MCF 10A (cell line): ENCODE data around the gene MXD3. TPM values are rescaled to one million over a fixed set of nuclear protein-coding genes. Genes with fewer than 3 reads are reported as not detected.
"Not testable (repeated sequence)": the region's sequence is repeated elsewhere in the genome, so short reads cannot be mapped to it uniquely, and the experiment has no call there.

Experiments
- Bru-seq: library from RNA; stranded (reverse); fragments of 400-500 nt; gene quantifications from one replicate; lab custom pipeline; 2021; lab: Mats Ljungman, UMichigan
- BruChase-seq, 2 experiments: library from RNA; stranded (reverse); fragments of 400-500 nt; gene quantifications; one replicate each; lab custom pipeline; 2021; lab: Mats Ljungman, UMichigan
- BruUV-seq: library from RNA; stranded (reverse); fragments of 400-500 nt; replicated peaks from 2 replicates; lab custom pipeline; 2021; lab: Mats Ljungman, UMichigan
- CTCF ChIA-PET: fragments of 300-600 bp; sonication (Branson Sonifier 250); formaldehyde crosslinking; extraction: SDS; loops from one replicate; lab custom pipeline; 2021; ENCODE audit warnings: antibody characterized with exemption, inconsistent platforms; lab: Yijun Ruan, JAX
- POLR2A ChIA-PET: fragments of 300-600, 350-650 bp; sonication (Branson Sonifier 250); formaldehyde crosslinking; extraction: SDS; loops from one replicate; lab custom pipeline; 2020; ENCODE audit warnings: antibody characterized with exemption, inconsistent platforms; lab: Yijun Ruan, JAX
- DNase-seq: peaks from one replicate; pipeline ENCODE4 v3.0.0-alpha.2; 2018; ENCODE audit not compliant: unreplicated experiment
- H3K27ac Mint-ChIP-seq: one replicate; pipeline ENCODE4 v1.8.0; 2022; ENCODE audit warnings: mild to moderate bottlenecking, low read depth, mixed read lengths; ENCODE audit not compliant: unreplicated experiment
- H3K27me3 Mint-ChIP-seq: one replicate; pipeline ENCODE4 v1.8.0; 2022; ENCODE audit warnings: mixed read lengths; ENCODE audit not compliant: insufficient read depth, unreplicated experiment
- H3K36me3 Mint-ChIP-seq: one replicate; pipeline ENCODE4 v1.8.0; 2022; ENCODE audit warnings: mild to moderate bottlenecking, moderate library complexity, mixed read lengths; ENCODE audit not compliant: insufficient read depth, unreplicated experiment
- H3K4me1 Mint-ChIP-seq: one replicate; pipeline ENCODE4 v1.8.0; 2022; ENCODE audit warnings: mixed read lengths; ENCODE audit not compliant: insufficient read depth, unreplicated experiment
- H3K4me3 Mint-ChIP-seq: one replicate; pipeline ENCODE4 v1.8.0; 2022; ENCODE audit warnings: mild to moderate bottlenecking, moderate library complexity, mixed read lengths; ENCODE audit not compliant: unreplicated experiment
- H3K9me3 Mint-ChIP-seq: one replicate; pipeline ENCODE4 v1.8.0; 2022; ENCODE audit warnings: mixed read lengths; ENCODE audit not compliant: unreplicated experiment
- intact Hi-C: fragments of 100-400 bp; cut with micrococcal nuclease; formaldehyde crosslinking; loops from 2 replicates; pipeline ENCODE4 v1.14.1; 2022
- long read RNA-seq: library from polyadenylated mRNA; stranded (forward); transcript quantifications from one replicate; pipeline ENCODE4 v2.0.0, GENCODE V29; 2022
- total RNA-seq: library from RNA; stranded (reverse); gene quantifications from 2 replicates; pipeline ENCODE4 v1.2.3, GENCODE V29; 2022
- TF ChIP-seq, protein P1 (sequence below): fragments of 200-600 bp; IDR thresholded peaks from one replicate; pipeline ENCODE4 v1.8.0; 2022; ENCODE audit warnings: antibody characterized with exemption, mild to moderate bottlenecking; ENCODE audit not compliant: unreplicated experiment

The MXD3 gene, protein sequence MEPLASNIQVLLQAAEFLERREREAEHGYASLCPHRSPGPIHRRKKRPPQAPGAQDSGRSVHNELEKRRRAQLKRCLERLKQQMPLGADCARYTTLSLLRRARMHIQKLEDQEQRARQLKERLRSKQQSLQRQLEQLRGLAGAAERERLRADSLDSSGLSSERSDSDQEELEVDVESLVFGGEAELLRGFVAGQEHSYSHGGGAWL
- 8.4 and 13.2 TPM in 2 replicates for total RNA-seq
- Bru-seq, nascent RNA: percentile 56 among the genes with signal in this experiment
- percentile 76 among the genes with signal in this experiment for BruChase-seq, experiment 1, labeled RNA remaining after a 6-hour chase
- BruChase-seq, experiment 2, labeled RNA remaining after a 2-hour chase: percentile 67 among the genes with signal in this experiment
- long read RNA-seq, transcript MXD3-203 (6 exons, 1,483 nt): major isoform, 8 of 14 reads
- long read RNA-seq, partial matches to known transcripts: 1 of 14 reads
- long read RNA-seq, other reads (novel, unspliced or antisense): 2 of 14 reads

GRCh38 chr5:177311723-177312648 lies at the start of gene MXD3:
TSS of gene MXD3 (minus strand) at chr5:177311898. CDS start at chr5:177311830, 68 bp downstream.
- POLR2A ChIA-PET: interaction anchor here (0.6 to 2.8 kb wide), 9 partner anchors 10 to 188 kb away, joined by 3 to 23 read pairs (median 4); partner anchors contain the start of genes PDLIM7, PRELID1 and RAB24
- Mint-ChIP-seq H3K27ac (peak within 1 kb of the TSS; percentile 51), H3K9me3 (no peaks in the 10 kb centered on the region), H3K4me1 (peaks cover 29% of the 10 kb centered on the region), H3K4me3 (peak within 1 kb of the TSS; percentile 66), H3K36me3 (peaks cover 23% of the 10 kb centered on the region), H3K27me3 (no peaks in the 10 kb centered on the region)
- TF ChIP-seq, protein P1, sequence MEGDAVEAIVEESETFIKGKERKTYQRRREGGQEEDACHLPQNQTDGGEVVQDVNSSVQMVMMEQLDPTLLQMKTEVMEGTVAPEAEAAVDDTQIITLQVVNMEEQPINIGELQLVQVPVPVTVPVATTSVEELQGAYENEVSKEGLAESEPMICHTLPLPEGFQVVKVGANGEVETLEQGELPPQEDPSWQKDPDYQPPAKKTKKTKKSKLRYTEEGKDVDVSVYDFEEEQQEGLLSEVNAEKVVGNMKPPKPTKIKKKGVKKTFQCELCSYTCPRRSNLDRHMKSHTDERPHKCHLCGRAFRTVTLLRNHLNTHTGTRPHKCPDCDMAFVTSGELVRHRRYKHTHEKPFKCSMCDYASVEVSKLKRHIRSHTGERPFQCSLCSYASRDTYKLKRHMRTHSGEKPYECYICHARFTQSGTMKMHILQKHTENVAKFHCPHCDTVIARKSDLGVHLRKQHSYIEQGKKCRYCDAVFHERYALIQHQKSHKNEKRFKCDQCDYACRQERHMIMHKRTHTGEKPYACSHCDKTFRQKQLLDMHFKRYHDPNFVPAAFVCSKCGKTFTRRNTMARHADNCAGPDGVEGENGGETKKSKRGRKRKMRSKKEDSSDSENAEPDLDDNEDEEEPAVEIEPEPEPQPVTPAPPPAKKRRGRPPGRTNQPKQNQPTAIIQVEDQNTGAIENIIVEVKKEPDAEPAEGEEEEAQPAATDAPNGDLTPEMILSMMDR: no peak
- no TSS peak for BruUV-seq
- intact Hi-C loops: no loop called here
- peak; percentile 99 for DNase-seq
- CTCF ChIA-PET: interaction anchor here (0.8 to 5.8 kb wide), 8 partner anchors 10 to 198 kb away, joined by 3 to 52 read pairs (median 5); no protein-coding TSS in a partner anchor

DNA sequence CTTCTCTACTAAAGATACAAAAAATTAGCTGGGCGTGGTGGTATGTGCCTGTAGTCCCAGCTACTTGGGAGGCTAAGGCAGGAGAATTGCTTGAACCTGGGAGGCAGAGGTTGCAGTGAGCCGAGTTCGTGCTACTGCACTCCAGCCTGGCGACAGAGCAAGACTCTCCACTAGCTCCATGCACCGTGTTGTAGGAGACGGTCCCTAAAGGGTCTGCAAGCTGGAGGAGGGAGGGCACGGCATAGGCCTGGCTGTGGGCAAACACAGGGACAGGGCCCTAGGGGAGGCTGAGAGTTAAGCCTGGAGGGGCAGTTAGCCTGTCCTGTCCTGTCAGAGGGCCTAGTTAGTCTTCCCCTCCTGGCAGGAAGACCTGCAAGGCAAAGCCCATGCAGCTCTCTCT lies 49.0 kb upstream of the MXD3 start:
- H3K27me3 Mint-ChIP-seq, H3K4me3 Mint-ChIP-seq, H3K27ac Mint-ChIP-seq, intact Hi-C loops, H3K36me3 Mint-ChIP-seq, DNase-seq, BruUV-seq, H3K9me3 Mint-ChIP-seq: not testable (repeated sequence)
- ChIA-PET POLR2A (interaction anchor here (0.8 to 3.2 kb wide), 2 partner anchors 9 to 13 kb away, joined by 3 to 29 read pairs; partner anchors contain the start of gene LMAN2), CTCF (interaction anchor here (0.6 to 4.7 kb wide), 8 partner anchors 9 to 161 kb away, joined by 3 to 21 read pairs (median 3); no protein-coding TSS in a partner anchor)
- peaks cover 27% of the 10 kb centered on the region for H3K4me1 Mint-ChIP-seq

GRCh38 chr5:177359860-177360259 lies 48.2 kb upstream of the MXD3 start:
- no TSS peak for BruUV-seq
- TF ChIP-seq, protein P1: no peak
- CTCF ChIA-PET: interaction anchor here (0.8 to 4.7 kb wide), 3 partner anchors 10 to 67 kb away, joined by 3 to 21 read pairs (median 5); no protein-coding TSS in a partner anchor
- POLR2A ChIA-PET: interaction anchor here (3.2 kb wide), 1 partner anchor 8 kb away, joined by 29 read pairs; the partner anchor contains the start of gene LMAN2
- no peak for DNase-seq
- H3K27ac Mint-ChIP-seq: no peak overlapping the region
- H3K27me3 Mint-ChIP-seq: no peaks in the 10 kb centered on the region
- H3K36me3 Mint-ChIP-seq: no peaks in the 10 kb centered on the region
- H3K4me1 Mint-ChIP-seq: peaks cover 27% of the 10 kb centered on the region
- H3K9me3 Mint-ChIP-seq: no peaks in the 10 kb centered on the region
- intact Hi-C loops: no loop called here
- H3K4me3 Mint-ChIP-seq: no peak overlapping the region

- ChIA-PET CTCF (interaction anchor here (0.8 to 4.7 kb wide), 6 partner anchors 11 to 699 kb away, joined by 3 to 21 read pairs (median 4); no protein-coding TSS in a partner anchor), POLR2A (interaction anchor here (3.2 kb wide), 1 partner anchor 8 kb away, joined by 29 read pairs; the partner anchor contains the start of gene LMAN2)
- no peaks in the 10 kb centered on the region for H3K9me3 Mint-ChIP-seq
- TF ChIP-seq, protein P1: no peak
- peak overlapping the region; percentile 28 for H3K27ac Mint-ChIP-seq
- H3K4me3 Mint-ChIP-seq: no peak overlapping the region
- H3K36me3 Mint-ChIP-seq: no peaks in the 10 kb centered on the region
- intact Hi-C loops: no loop called here
- H3K27me3 Mint-ChIP-seq: no peaks in the 10 kb centered on the region
- peaks cover 27% of the 10 kb centered on the region for H3K4me1 Mint-ChIP-seq
- no TSS peak for BruUV-seq
- DNase-seq: no peak
These were observed 47.8 kb upstream of the MXD3 start for GRCh38 chr5:177359451-177359851.
